GM19238 (cell line): ENCODE data around the gene HENMT1.
"Not testable (repeated sequence)": the region's sequence is repeated elsewhere in the genome, so short reads cannot be mapped to it uniquely, and the experiment has no call there.

Source experiments
- DNase-seq: peaks from one replicate; pipeline ENCODE4 v3.0.0; 2011; ENCODE audit warnings: low spot score; ENCODE audit not compliant: insufficient read length

Gene HENMT1

GRCh38 chr1:108661030-108661609 is at the start of gene HENMT1:
HENMT1 (minus strand) TSS chr1:108661093; CDS start chr1:108659884, 1,209 bp downstream.
- DNase-seq: peak; percentile 53

- DNase-seq: no peak
Observed at GRCh38 chr1:108708691-108709660, 48.1 kb upstream of the HENMT1 start.

GRCh38 chr1:108706643-108707042 is 45.8 kb upstream of the HENMT1 start:
- DNase-seq: no peak

GRCh38 chr1:108704496-108704895 is 43.6 kb upstream of the HENMT1 start:
- no peak for DNase-seq

GRCh38 chr1:108703939-108704338 is 43.0 kb upstream of the HENMT1 start:
- no peak for DNase-seq

GRCh38 chr1:108702109-108702508 is 41.2 kb upstream of the HENMT1 start:
- not testable (repeated sequence) for DNase-seq

- DNase-seq: no peak
Observed at GRCh38 chr1:108701176-108701849, 40.4 kb upstream of the HENMT1 start.

GRCh38 chr1:108699375-108700332 is 38.8 kb upstream of the HENMT1 start:
- DNase-seq: no peak

- no peak for DNase-seq
Observed at GRCh38 chr1:108695535-108695934, 34.6 kb upstream of the HENMT1 start.

GRCh38 chr1:108692724-108693655 is 32.1 kb upstream of the HENMT1 start:
- DNase-seq: peak; percentile 42

GRCh38 chr1:108691942-108692723 is 31.2 kb upstream of the HENMT1 start, which contains the start of gene PRPF38B:
PRPF38B (plus strand) TSS chr1:108692310; CDS start chr1:108692592, 282 bp downstream.
- peak; percentile 89 for DNase-seq

- DNase-seq: no peak
Observed at GRCh38 chr1:108691128-108691941, 30.4 kb upstream of the HENMT1 start.

GRCh38 chr1:108686614-108687313 is 25.9 kb upstream of the HENMT1 start:
- DNase-seq: no peak

- no peak for DNase-seq
Observed at GRCh38 chr1:108685529-108685928, 24.6 kb upstream of the HENMT1 start.

GRCh38 chr1:108681701-108682100 is 20.8 kb upstream of the HENMT1 start:
- DNase-seq: not testable (repeated sequence)

GRCh38 chr1:108679586-108680213 is 18.8 kb upstream of the HENMT1 start:
- DNase-seq: no peak

- no peak for DNase-seq
Observed at GRCh38 chr1:108678706-108679105, 17.8 kb upstream of the HENMT1 start.
